PFSK-1 (cell line): Measurements from ENCODE around the gene PCNX3.

Experiments
- FOXP2 ChIP-seq: optimal IDR thresholded peaks from 2 replicates; pipeline ENCODE3; 2011; ENCODE audit warnings: borderline replicate concordance, control low read depth, inconsistent platforms; ENCODE audit not compliant: insufficient read depth; ENCODE audit errors: extremely low read length, extremely low read depth
- POLR2AphosphoS5 ChIP-seq: IDR thresholded peaks from 2 replicates; pipeline ENCODE4 v1.6.1; 2012; ENCODE audit warnings: low read depth, mild to moderate bottlenecking, control low read depth, low read length, moderate library complexity
- SIN3A ChIP-seq: IDR thresholded peaks from 2 replicates; pipeline ENCODE4 v1.6.1; 2012; ENCODE audit warnings: mild to moderate bottlenecking, low read length, moderate library complexity, borderline replicate concordance; ENCODE audit not compliant: insufficient read depth
- TAF1 ChIP-seq: IDR thresholded peaks from 2 replicates; pipeline ENCODE4 v1.6.1; 2012; ENCODE audit warnings: low read length, control low read depth, borderline replicate concordance; ENCODE audit not compliant: insufficient read depth
- TF ChIP-seq, protein P1 (sequence below), 2 experiments: IDR thresholded peaks; 2 replicates each; pipeline versions ENCODE4 v1.6.1 to v1.8.0; 2011 to 2012; ENCODE audit warnings: low read depth in 2 of 2, low read length in 2 of 2, control low read depth in 1 of 2, inconsistent platforms in 1 of 2, mild to moderate bottlenecking in 1 of 2, moderate library complexity in 1 of 2; ENCODE audit not compliant: insufficient read depth in 1 of 2

The PCNX3 gene

DNA sequence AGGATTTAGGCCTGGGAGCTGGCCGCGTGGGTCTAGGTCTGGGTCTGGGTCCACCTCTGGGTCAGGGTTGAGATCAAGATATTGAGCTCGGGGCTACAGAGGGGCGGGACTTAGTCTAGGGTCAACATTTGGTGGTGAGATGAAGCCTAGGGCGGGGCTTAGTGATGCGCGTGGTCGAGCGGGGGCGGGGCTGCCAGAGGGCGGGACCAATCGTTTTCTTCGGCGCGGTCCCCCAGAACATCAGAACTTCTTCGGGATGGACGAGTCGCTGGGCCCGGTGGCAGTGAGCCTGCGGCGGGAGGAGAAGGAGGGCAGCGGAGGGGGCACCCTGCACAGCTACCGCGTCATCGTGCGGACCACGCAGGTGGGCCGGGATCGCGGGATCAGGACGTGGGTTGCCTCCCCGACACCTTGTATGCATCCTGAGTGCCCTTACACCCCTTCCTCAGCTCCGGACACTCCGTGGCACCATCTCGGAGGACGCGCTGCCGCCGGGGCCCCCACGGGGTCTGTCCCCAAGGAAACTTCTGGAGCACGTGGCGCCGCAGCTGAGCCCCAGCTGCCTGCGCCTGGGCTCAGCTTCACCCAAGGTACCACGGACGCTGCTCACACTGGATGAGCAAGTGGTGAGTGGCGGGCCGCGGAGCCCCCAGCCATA, 26.6 kb downstream of the PCNX3 start:
- TF ChIP-seq, protein P1, sequence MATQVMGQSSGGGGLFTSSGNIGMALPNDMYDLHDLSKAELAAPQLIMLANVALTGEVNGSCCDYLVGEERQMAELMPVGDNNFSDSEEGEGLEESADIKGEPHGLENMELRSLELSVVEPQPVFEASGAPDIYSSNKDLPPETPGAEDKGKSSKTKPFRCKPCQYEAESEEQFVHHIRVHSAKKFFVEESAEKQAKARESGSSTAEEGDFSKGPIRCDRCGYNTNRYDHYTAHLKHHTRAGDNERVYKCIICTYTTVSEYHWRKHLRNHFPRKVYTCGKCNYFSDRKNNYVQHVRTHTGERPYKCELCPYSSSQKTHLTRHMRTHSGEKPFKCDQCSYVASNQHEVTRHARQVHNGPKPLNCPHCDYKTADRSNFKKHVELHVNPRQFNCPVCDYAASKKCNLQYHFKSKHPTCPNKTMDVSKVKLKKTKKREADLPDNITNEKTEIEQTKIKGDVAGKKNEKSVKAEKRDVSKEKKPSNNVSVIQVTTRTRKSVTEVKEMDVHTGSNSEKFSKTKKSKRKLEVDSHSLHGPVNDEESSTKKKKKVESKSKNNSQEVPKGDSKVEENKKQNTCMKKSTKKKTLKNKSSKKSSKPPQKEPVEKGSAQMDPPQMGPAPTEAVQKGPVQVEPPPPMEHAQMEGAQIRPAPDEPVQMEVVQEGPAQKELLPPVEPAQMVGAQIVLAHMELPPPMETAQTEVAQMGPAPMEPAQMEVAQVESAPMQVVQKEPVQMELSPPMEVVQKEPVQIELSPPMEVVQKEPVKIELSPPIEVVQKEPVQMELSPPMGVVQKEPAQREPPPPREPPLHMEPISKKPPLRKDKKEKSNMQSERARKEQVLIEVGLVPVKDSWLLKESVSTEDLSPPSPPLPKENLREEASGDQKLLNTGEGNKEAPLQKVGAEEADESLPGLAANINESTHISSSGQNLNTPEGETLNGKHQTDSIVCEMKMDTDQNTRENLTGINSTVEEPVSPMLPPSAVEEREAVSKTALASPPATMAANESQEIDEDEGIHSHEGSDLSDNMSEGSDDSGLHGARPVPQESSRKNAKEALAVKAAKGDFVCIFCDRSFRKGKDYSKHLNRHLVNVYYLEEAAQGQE (IDR thresholded peaks at IDR 0.05; ENCODE audit: insufficient read depth in 1 of 2, low read depth in 2 of 2, low read length in 2 of 2), result no peak
- TF ChIP-seq FOXP2, result no peak
- TF ChIP-seq POLR2AphosphoS5, result no peak

DNA sequence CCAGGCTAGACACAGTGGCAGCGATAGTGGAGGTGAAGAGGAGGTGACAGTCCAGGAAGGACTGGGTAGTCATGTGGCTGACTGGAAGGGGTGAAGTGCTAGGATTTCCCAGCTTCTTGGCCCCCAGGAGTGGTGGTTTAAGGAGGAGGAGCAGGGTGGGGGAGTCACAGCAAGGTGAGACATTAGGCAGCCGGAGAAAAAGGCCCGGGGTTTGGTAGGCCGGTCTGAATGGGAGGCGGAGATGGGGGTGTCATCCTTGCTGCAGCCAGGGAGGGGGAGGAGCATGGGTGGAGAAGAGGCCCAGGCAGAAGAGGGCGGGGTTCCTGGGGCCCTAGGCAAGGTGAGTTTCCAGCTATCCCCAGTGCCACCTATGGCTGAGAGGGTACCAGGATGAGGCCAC, 28.4 kb downstream of the PCNX3 start:
- TF ChIP-seq TAF1 (no peak), FOXP2 (no peak), SIN3A (no peak), POLR2AphosphoS5 (no peak)
- TF ChIP-seq, protein P1 (IDR thresholded peaks at IDR 0.05; ENCODE audit: insufficient read depth in 1 of 2, low read depth in 2 of 2, low read length in 2 of 2), result no peak

DNA sequence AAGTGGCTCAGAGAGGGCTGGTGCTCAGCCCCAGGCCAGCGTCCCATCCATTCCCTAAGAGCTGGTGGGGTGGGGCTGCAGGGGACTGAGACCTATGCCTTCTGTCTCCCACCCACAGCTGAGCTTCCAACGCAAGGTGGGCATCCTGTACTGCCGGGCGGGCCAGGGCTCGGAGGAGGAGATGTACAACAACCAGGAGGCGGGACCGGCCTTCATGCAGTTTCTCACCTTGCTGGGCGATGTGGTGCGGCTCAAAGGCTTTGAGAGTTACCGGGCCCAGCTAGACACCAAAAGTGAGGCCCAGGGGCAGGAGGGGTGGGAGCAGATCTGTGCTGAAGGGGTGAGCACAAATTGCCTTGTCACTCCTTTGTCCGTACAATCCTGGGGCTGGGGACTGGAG, 29.3 kb downstream of the PCNX3 start:
- TF ChIP-seq TAF1 (no peak), SIN3A (no peak), POLR2AphosphoS5 (no peak)
- TF ChIP-seq, protein P1 (IDR thresholded peaks at IDR 0.05; ENCODE audit: insufficient read depth in 1 of 2, low read depth in 2 of 2, low read length in 2 of 2), result no peak

DNA sequence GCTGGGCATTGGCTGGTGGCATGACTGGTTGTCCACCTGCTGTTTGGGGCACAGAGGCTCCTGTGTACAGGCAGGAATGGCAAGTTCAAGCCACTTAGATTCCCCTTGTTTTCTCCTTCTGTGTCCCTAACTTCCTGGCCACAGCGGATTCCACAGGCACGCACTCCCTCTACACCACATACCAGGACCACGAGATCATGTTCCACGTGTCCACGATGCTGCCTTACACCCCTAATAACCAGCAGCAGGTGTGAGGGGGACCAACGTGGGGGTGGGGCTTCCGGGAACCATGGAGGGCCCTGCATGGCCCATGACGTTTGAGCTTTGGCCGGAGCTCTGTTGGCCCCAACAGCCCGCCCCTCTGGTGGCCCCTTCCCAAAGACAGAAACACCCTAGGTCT, 30.1 kb downstream of the PCNX3 start:
- TF ChIP-seq POLR2AphosphoS5, result no peak
- TF ChIP-seq SIN3A, result no peak
- TF ChIP-seq FOXP2, result no peak
- TF ChIP-seq, protein P1 (IDR thresholded peaks at IDR 0.05; ENCODE audit: insufficient read depth in 1 of 2, low read depth in 2 of 2, low read length in 2 of 2), result no peak
- no peak for TF ChIP-seq TAF1

DNA sequence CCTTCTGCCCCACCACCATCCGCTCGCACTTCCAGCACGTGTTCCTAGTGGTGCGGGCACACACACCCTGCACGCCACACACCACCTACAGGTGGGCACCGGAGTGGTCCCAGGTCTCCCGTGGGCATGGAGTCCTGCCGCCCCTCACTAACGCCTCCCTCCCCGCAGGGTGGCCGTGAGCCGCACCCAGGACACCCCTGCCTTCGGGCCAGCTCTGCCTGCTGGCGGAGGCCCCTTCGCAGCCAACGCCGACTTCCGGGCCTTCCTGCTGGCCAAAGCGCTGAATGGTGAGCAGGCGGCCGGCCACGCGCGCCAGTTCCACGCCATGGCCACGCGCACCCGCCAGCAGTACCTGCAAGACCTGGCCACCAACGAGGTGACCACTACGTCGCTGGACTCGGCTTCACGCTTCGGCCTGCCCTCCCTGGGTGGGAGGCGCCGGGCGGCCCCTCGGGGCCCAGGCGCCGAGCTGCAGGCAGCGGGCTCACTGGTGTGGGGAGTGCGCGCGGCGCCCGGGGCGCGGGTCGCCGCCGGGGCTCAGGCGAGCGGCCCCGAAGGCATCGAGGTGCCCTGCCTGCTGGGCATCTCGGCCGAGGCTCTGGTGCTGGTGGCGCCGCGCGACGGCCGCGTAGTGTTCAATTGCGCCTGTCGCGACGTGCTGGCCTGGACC, 30.8 kb downstream of the PCNX3 start:
- TF ChIP-seq SIN3A (no peak), FOXP2 (no peak), TAF1 (no peak)
- TF ChIP-seq, protein P1 (IDR thresholded peaks at IDR 0.05; ENCODE audit: insufficient read depth in 1 of 2, low read depth in 2 of 2, low read length in 2 of 2), result no peak
